Stimulated activated CD8-positive, alpha-beta memory T cell treated with anti-CD3 and anti-CD28 coated beads, Interleukin-7, amount 100 ng/mL, for 24 hours (primary cell): ENCODE results near the gene BMP8A.
A peak's percentile ranks its signal among the peaks of the same experiment; 100 is the strongest.
"Not testable (repeated sequence)": the region's sequence is repeated elsewhere in the genome, so short reads cannot be mapped to it uniquely, and the experiment has no call there.

Experiments used
- DNase-seq: peaks from one replicate; pipeline ENCODE4 v3.0.0-alpha.2; 2020; ENCODE audit warnings: low read depth

BMP8A gene

DNA sequence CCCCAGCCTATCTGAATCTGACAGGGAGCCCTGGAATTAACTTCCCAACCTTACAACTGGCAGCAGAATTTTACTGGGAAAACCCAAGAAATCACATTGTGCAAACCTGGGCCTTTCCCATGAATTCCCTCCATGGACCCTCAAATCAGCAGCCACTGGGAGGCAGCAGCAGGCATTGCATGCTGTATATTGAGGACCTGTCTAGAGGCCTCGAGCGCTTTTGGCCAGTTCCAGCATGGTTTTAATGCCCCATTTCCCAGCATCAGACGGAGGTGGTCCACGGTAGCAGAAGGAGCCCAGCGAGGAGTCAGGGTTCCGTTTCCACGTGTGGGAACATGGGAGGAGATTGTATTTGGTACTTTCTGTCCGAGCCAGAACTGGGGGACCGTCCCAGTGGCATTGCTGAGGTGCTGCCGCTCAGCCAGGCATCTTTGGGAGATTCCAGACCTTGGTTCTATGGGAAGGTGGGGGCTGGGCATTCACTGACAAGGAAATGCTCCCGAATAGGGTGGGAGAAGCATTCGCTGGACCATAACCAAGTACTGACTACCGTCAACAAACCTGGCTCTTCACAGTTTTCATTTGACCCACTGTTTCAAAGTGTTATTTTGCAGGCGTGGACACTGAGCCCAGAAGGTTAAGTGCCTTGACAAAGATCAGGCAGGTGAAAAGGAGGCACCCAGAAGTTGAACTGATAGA lies 15.9 kb downstream of the BMP8A start:
- DNase-seq = no peak

DNA sequence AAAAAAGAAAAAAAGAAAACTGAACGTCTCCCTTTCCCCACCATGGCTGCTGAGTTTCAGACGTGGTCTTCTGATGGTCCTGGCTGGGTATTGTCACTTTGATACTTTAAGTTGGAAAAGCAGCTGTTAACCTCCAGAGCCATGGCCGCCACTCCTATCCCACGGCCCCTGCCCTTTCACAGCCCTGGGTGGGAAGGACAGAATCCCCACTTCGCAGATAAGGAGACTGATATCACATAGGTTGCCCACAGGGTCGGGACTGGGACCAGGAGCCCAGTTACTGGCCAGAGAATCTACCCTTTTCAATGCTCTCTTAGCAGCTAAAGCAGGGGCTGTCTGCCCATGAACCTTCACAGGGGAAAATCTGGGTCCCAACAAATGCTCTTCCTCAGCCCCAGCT lies 16.8 kb downstream of the BMP8A start:
- no peak for DNase-seq

DNA sequence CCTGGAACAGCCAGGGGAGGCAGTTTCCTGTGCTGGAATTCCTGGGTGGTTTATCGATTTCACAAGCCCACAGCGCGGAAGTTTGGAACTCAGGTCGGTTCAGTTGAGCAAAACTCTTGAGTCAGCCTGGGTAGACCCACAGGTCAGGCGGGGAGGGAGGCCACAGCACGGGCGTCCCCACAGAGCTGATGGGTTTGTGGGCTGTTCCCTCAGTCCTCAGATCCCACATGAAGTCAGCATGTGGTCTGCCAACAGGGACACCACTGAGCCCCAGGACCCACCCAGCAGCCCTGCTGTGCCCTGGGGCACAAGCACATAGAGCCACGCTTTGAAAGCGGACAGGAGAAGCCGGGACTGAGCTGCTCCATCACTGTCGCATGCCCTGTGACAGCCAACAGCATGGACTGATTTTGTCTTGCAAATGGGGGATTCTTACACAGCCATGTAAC lies 17.4 kb downstream of the BMP8A start:
- DNase-seq = no peak

DNA sequence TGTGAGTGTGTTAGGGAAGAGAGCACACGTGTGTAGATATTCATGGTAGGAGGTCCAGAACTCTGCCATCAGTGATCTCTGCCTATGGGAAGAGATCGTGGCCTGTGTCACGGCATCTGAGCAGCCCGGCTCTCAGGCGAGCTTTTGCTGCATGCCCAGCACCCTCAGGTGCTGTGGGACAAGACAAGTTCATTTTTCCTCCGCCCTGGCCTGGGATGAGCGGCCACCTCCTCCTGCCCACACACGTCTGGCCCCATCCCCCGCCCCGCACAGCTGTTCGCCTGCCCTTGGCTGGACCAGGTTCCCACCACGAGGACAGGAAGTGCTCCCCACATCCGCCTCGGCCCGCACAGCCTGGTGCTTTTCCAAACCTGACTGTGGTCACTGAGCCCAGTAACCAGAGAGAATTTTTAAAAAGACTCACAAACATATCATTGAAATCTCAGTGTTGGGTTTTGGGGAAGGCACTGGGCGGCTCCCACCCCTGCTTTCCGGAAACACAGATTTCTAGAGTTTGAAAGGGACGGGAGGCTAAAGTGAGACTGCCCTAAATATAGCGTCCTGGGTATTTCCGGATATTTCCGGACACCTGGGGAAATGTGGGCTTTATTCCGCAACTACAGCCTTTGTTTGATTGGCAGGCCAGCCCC lies 18.0 kb downstream of the BMP8A start:
- no peak for DNase-seq

GRCh38 chr1:39510570-39511186 lies 19.2 kb downstream of the BMP8A start:
- not testable (repeated sequence) for DNase-seq

- not testable (repeated sequence) for DNase-seq
Observed at GRCh38 chr1:39511477-39511876, 20.0 kb downstream of the BMP8A start.

DNA sequence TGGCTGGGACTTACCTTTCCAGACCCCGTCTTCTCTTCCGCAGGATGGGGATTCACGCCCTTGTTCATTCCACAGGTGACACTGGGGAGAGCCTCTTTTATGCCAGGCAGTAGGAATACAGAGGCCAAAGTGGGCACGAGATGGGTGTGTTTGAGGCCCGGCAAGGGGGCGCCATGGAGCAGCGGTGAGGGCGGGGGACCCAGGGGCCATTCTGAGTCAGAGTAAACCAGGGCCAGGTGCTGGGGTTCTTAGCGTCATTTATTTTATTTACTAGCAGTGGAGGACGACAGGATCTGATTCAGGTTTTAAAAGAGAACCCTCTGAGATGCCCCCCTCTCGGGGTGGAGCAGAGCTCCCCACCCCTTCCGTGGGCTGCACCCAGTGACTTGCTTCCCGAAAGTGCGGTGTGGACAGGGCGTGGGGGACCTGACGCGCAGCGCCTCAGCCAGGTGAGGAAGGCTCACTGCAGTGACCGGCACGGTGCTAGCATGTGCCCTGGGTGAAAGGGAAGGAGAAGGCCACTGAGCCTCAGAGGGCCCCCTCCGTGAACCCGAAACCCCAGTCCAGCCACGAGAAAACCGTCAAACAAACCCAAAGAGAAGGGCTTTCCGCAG lies 20.9 kb downstream of the BMP8A start:
- not testable (repeated sequence) for DNase-seq

GRCh38 chr1:39514710-39515124 lies 23.3 kb downstream of the BMP8A start:
- DNase-seq = not testable (repeated sequence)

DNA sequence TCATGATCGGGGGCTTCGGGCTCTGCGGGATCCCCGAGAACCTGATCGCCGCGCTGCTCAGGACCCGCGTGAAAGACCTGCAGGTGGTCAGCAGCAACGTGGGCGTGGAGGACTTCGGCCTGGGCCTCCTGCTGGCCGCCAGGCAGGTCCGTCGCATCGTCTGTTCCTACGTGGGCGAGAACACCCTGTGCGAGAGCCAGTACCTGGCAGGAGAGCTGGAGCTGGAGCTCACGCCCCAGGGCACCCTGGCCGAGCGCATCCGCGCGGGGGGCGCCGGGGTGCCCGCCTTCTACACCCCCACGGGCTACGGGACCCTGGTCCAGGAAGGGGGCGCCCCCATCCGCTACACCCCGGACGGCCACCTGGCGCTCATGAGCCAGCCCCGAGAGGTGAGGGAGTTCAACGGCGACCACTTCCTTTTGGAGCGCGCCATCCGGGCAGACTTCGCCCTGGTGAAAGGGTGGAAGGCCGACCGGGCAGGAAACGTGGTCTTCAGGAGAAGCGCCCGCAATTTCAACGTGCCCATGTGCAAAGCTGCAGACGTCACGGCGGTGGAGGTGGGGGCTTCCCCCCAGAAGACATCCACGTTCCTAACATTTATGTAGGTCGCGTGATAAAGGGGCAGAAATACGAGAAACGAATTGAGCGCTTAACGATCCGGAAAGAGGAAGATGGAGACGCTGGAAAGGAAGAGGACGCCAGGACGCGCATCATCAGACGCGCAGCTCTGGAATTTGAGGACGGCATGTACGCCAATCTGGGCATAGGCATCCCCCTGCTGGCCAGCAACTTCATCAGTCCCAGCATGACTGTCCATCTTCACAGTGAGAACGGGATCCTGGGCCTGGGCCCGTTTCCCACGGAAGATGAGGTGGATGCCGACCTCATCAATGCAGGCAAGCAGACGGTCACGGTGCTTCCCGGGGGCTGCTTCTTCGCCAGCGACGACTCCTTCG lies 24.0 kb downstream of the BMP8A start:
- not testable (repeated sequence) for DNase-seq

GRCh38 chr1:39516841-39517240 lies 25.4 kb downstream of the BMP8A start:
- DNase-seq = not testable (repeated sequence)

DNA sequence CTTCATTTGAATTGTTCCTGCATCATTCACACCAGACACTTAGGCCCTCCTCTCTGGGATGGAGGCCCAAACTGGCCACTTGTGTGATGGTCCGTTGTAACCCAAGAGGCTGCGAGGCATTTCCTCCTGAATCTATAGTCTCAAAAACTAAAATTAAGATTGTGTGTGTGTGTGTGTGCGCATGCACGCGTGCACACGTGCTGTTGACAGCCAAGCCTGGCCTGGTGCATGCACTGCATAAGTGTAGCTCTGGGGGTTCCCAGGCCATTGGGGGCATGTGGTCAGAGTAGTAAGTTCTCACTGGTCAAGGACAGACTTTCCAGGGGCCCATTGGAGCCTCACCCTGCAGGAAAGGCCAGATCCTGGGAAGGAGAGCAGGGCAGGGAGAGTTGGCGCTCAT lies 26.5 kb downstream of the BMP8A start:
- not testable (repeated sequence) for DNase-seq

- not testable (repeated sequence) for DNase-seq
Observed at GRCh38 chr1:39519376-39519775, 27.9 kb downstream of the BMP8A start.

GRCh38 chr1:39522221-39522620 lies 30.8 kb downstream of the BMP8A start:
- DNase-seq = not testable (repeated sequence)

- no peak for DNase-seq
Observed at GRCh38 chr1:39522661-39523567, 31.5 kb downstream of the BMP8A start.

DNA sequence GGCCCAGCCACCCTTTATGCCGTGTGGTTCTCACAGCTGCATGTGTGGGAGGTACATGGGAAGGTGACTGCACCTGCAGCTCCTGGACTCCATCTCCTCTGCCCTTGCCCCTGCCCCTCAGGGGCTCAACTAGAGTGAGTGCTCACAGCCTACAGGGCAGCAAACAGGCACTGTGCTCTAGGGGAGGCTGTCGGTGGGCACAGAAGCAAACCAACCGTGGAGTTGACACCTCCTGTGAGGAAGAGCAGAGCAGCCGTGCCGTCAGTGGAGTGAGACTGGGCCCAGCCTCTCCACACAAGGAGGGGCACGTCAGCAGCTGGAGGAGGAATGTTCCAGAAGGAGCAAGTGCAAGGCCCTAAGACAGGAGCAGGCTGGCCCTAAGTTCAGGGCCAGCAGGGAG lies 32.7 kb downstream of the BMP8A start:
- DNase-seq = no peak

- DNase-seq = no peak
Observed at GRCh38 chr1:39524591-39525365, 33.3 kb downstream of the BMP8A start.

DNA sequence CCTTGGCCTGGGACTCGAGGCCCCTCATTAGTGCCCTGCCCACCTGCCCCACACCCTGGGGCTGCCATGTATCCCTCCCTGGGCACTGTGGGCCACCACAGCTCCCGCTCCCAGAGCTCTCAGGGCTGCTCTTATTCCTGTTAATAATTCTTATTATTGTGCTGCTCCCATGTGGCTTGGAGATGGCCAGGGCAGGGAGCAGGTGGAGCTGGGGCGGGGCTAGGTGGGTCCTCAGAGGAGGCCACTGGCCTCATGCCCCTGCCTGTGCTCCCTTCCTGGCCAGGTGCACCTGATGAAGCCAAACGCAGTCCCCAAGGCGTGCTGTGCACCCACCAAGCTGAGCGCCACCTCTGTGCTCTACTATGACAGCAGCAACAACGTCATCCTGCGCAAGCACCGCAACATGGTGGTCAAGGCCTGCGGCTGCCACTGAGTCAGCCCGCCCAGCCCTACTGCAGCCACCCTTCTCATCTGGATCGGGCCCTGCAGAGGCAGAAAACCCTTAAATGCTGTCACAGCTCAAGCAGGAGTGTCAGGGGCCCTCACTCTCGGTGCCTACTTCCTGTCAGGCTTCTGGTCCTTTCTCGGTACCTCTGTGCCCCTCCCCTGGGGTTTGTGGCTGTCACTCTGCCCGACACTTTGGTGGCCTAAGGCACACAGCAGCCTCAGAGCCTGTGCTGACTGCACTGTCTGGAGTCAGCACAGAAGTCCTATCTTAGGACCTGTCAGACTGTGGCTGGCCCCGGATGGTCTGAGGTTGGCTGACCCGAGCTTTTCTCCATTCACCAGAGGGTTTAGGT lies 34.1 kb downstream of the BMP8A start:
- DNase-seq = peak; percentile 12

GRCh38 chr1:39526466-39527189 lies 35.2 kb downstream of the BMP8A start:
- no peak for DNase-seq
